Right ventricle myocardium superior (tissue), 1 donor: Measurements from ENCODE around the gene IL15. TPM values are rescaled to one million over a fixed set of nuclear protein-coding genes. Genes with fewer than 3 reads are reported as not detected.
A peak's percentile ranks its signal among the peaks of the same experiment; 100 is the strongest.
"Not testable (repeated sequence)": the region's sequence is repeated elsewhere in the genome, so short reads cannot be mapped to it uniquely, and the experiment has no call there.

ENCODE experiments used
- ATAC-seq: fragments of 200-7000 bp; cut with Tn5 transposase; one replicate; pipeline ENCODE4 v1.9.1; 2020; ENCODE audit warnings: mild to moderate bottlenecking; ENCODE audit not compliant: poor library complexity
- DNase-seq: peaks from one replicate; pipeline ENCODE4 v3.0.0-alpha.2; 2020
- intact Hi-C: fragments of 100-400 bp; cut with DNase I; formaldehyde crosslinking; loops from one replicate; pipeline ENCODE4 v1.11.2; 2022
- total RNA-seq: library from RNA; stranded (reverse); fragmentation: NEBNext Ultra II Directional; extraction: Animal tissue kit (Norgen Biotek cat#: 25700); gene quantifications from one replicate; pipeline ENCODE4 v1.2.1, GENCODE V29; 2021
- donor health status: DM: no; HTN: yes; CAD: no; lungs with severe emphysema.

The IL15 gene
- total RNA-seq, 1 donor from 2014 or later = 2.4 TPM

- ATAC-seq, intact Hi-C loops, DNase-seq: not testable (repeated sequence)
Measured at GRCh38 chr4:141689726-141690296, 53.4 kb downstream of the IL15 start.

GRCh38 chr4:141691247-141691646 is 54.9 kb downstream of the IL15 start:
- intact Hi-C loops, ATAC-seq, DNase-seq: not testable (repeated sequence)

- intact Hi-C loops = no loop called here
- no peak for DNase-seq
Measured at GRCh38 chr4:141692081-141692480, 55.7 kb downstream of the IL15 start.

GRCh38 chr4:141697116-141697515 is 60.7 kb downstream of the IL15 start:
- no peak for ATAC-seq
- intact Hi-C loops = no loop called here

More at GRCh38 chr4:141692081-141692480, 55.7 kb downstream of the IL15 start:
- no peak for ATAC-seq

GRCh38 chr4:141702472-141703182 is 66.2 kb downstream of the IL15 start:
- DNase-seq (peak; percentile 61), ATAC-seq (no peak)
- intact Hi-C loops = no loop called here

More at GRCh38 chr4:141697116-141697515, 60.7 kb downstream of the IL15 start:
- no peak for DNase-seq

- DNase-seq (no peak), ATAC-seq (no peak)
- intact Hi-C loops = no loop called here
Measured at GRCh38 chr4:141703497-141703896, 67.1 kb downstream of the IL15 start.

- DNase-seq = no peak
- intact Hi-C loops = no loop called here
- no peak for ATAC-seq
Measured at GRCh38 chr4:141705048-141705746, 68.8 kb downstream of the IL15 start.

- DNase-seq = no peak
- intact Hi-C loops = no loop called here
- no peak for ATAC-seq
Measured at GRCh38 chr4:141705747-141706377, 69.5 kb downstream of the IL15 start.

GRCh38 chr4:141706445-141706844 is 70.1 kb downstream of the IL15 start:
- intact Hi-C loops = no loop called here
- ATAC-seq = no peak

GRCh38 chr4:141711211-141711610 is 74.8 kb downstream of the IL15 start:
- no peak for ATAC-seq
- peak; percentile 36 for DNase-seq
- intact Hi-C loops = loop anchor here (5.0 kb wide), 1 partner anchor 364 kb away; no protein-coding TSS in a partner anchor

More at GRCh38 chr4:141706445-141706844, 70.1 kb downstream of the IL15 start:
- DNase-seq = no peak

- ATAC-seq = no peak
- intact Hi-C loops = loop anchor here (5.0 kb wide), 1 partner anchor 366 kb away; no protein-coding TSS in a partner anchor
- DNase-seq = no peak
Measured at GRCh38 chr4:141713185-141713584, 76.8 kb downstream of the IL15 start.

GRCh38 chr4:141713771-141714445 is 77.5 kb downstream of the IL15 start:
- DNase-seq (no peak), ATAC-seq (no peak)
- intact Hi-C loops = loop anchor here (5.0 kb wide), 1 partner anchor 367 kb away; no protein-coding TSS in a partner anchor

GRCh38 chr4:141719585-141719984 is 83.2 kb downstream of the IL15 start:
- intact Hi-C loops = no loop called here
- DNase-seq (no peak), ATAC-seq (no peak)

- ATAC-seq = no peak
- intact Hi-C loops = no loop called here
- DNase-seq = no peak
Measured at GRCh38 chr4:141721174-141721573, 84.8 kb downstream of the IL15 start.

GRCh38 chr4:141724646-141725045 is 88.3 kb downstream of the IL15 start:
- no peak for DNase-seq
- no peak for ATAC-seq
- intact Hi-C loops = no loop called here

GRCh38 chr4:141727420-141727819 is 91.0 kb downstream of the IL15 start:
- no peak for DNase-seq
- no peak for ATAC-seq
- intact Hi-C loops = no loop called here

- ATAC-seq (no peak), DNase-seq (no peak)
- intact Hi-C loops = no loop called here
Measured at GRCh38 chr4:141730805-141731204, 94.4 kb downstream of the IL15 start.

- intact Hi-C loops = no loop called here
- DNase-seq = no peak
- no peak for ATAC-seq
Measured at GRCh38 chr4:141731481-141731880, 95.1 kb downstream of the IL15 start.

GRCh38 chr4:141739636-141740035 is 103.3 kb downstream of the IL15 start:
- ATAC-seq (no peak), DNase-seq (no peak)
- intact Hi-C loops = no loop called here
